CD14-positive monocyte (primary cell): ENCODE data around the gene ZNF248. TPM values are rescaled to one million over a fixed set of nuclear protein-coding genes. Genes with fewer than 3 reads are reported as not detected.

Experiments used
- DNase-seq, 3 donors: peaks; one replicate each; pipeline ENCODE4 v3.0.0-alpha.2; 2011 to 2022
- H2AFZ ChIP-seq: 2 replicates; pipeline ENCODE4 v1.6.0; 2012; ENCODE audit warnings: mild to moderate bottlenecking, low read depth, low read length, inconsistent platforms; ENCODE audit not compliant: insufficient read depth, poor library complexity, severe bottlenecking
- H3K27ac ChIP-seq, 2 donors: 1 replicate in 1 of 2; 2 replicates in 1 of 2; pipeline ENCODE4 v1.5.1; 2012 to 2013; ENCODE audit warnings: low read length in 2 of 2, control low read depth in 1 of 2, inconsistent platforms in 1 of 2, low read depth in 1 of 2, mild to moderate bottlenecking in 1 of 2
- H3K27me3 ChIP-seq, 2 donors: one replicate each; pipeline versions ENCODE4 v1.6.0 to v1.6.1; 2011 to 2013; ENCODE audit warnings: low read length in 2 of 2; ENCODE audit not compliant: control insufficient read depth in 2 of 2, insufficient read depth in 2 of 2
- H3K36me3 ChIP-seq, 2 donors: replicated peaks in 1 of 2; 1 replicate in 1 of 2; 2 replicates in 1 of 2; pipeline versions ENCODE4 v1.5.1 to v1.6.1; 2012 to 2013; ENCODE audit warnings: low read length in 2 of 2, control low read depth in 1 of 2, inconsistent platforms in 1 of 2, mild to moderate bottlenecking in 1 of 2; ENCODE audit not compliant: insufficient read depth in 2 of 2, control insufficient read depth in 1 of 2
- H3K4me1 ChIP-seq, 2 donors: 1 replicate in 1 of 2; 2 replicates in 1 of 2; pipeline versions ENCODE4 v1.5.1 to v1.6.1; 2012 to 2013; ENCODE audit warnings: low read length in 2 of 2, control low read depth in 1 of 2, inconsistent platforms in 1 of 2, mild to moderate bottlenecking in 1 of 2, moderate library complexity in 1 of 2; ENCODE audit not compliant: insufficient read depth in 2 of 2, control insufficient read depth in 1 of 2
- H3K4me2 ChIP-seq: replicated peaks from 2 replicates; pipeline ENCODE3; 2012; ENCODE audit warnings: low read length, moderate library complexity, mild to moderate bottlenecking; ENCODE audit not compliant: poor library complexity, severe bottlenecking; ENCODE audit errors: extremely low read depth
- H3K4me3 ChIP-seq, 3 experiments: fragments of 200-600 bp in 1 of 3; sonication (generic) in 1 of 3; replicated peaks in 1 of 3; 1 replicate in 2 of 3; 2 replicates in 1 of 3; pipeline ENCODE4 v1.5.1; 2011 to 2013; ENCODE audit warnings: low read length in 3 of 3, mild to moderate bottlenecking in 3 of 3, control low read depth in 2 of 3, low read depth in 2 of 3, inconsistent platforms in 1 of 3, moderate library complexity in 1 of 3
- H3K79me2 ChIP-seq: 2 replicates; pipeline ENCODE4 v1.6.0; 2012; ENCODE audit warnings: mild to moderate bottlenecking, control low read depth, inconsistent platforms, low read length, moderate library complexity; ENCODE audit not compliant: insufficient read depth
- H3K9ac ChIP-seq: 2 replicates; pipeline ENCODE4 v1.6.0; 2017; ENCODE audit warnings: low read length, mild to moderate bottlenecking; ENCODE audit not compliant: insufficient read depth, poor library complexity, severe bottlenecking
- H3K9me3 ChIP-seq, 2 donors: replicated peaks in 1 of 2; 1 replicate in 1 of 2; 2 replicates in 1 of 2; pipeline versions ENCODE4 v1.5.1 to v1.6.1; 2012 to 2013; ENCODE audit warnings: low read length in 2 of 2, control low read depth in 1 of 2; ENCODE audit not compliant: control insufficient read depth in 1 of 2, insufficient read depth in 1 of 2
- H4K20me1 ChIP-seq: 2 replicates; pipeline ENCODE4 v1.6.0; 2012; ENCODE audit warnings: mild to moderate bottlenecking, low read length, control low read depth, moderate library complexity; ENCODE audit not compliant: insufficient read depth
- H3K27ac Mint-ChIP-seq, 7 donors: one replicate each; pipeline ENCODE4 v1.8.0; 2020; ENCODE audit warnings: mild to moderate bottlenecking in 7 of 7, mixed read lengths in 7 of 7, moderate library complexity in 6 of 7, inconsistent platforms in 2 of 7
- H3K27me3 Mint-ChIP-seq, 3 donors: one replicate each; pipeline ENCODE4 v1.8.0; 2021 to 2022; ENCODE audit warnings: low read depth in 3 of 3, mild to moderate bottlenecking in 3 of 3, mixed read lengths in 3 of 3, moderate library complexity in 3 of 3, inconsistent platforms in 1 of 3
- H3K36me3 Mint-ChIP-seq, 2 donors: one replicate each; pipeline ENCODE4 v1.8.0; 2020; ENCODE audit warnings: mixed read lengths in 2 of 2, inconsistent platforms in 1 of 2, mild to moderate bottlenecking in 1 of 2
- H3K4me1 Mint-ChIP-seq: one replicate; pipeline ENCODE4 v1.8.0; 2020; ENCODE audit warnings: mild to moderate bottlenecking, mixed read lengths
- H3K4me3 Mint-ChIP-seq, 2 donors: one replicate each; pipeline ENCODE4 v1.8.0; 2020; ENCODE audit warnings: mild to moderate bottlenecking in 2 of 2, mixed read lengths in 2 of 2, moderate library complexity in 1 of 2
- H3K9me3 Mint-ChIP-seq, 7 donors: one replicate each; pipeline ENCODE4 v1.8.0; 2020 to 2022; ENCODE audit warnings: mixed read lengths in 7 of 7, mild to moderate bottlenecking in 6 of 7, moderate library complexity in 6 of 7, inconsistent platforms in 2 of 7
- WGBS: methylation state at CpG from one replicate; pipeline ENCODE4 v1.1.5; 2013; ENCODE audit warnings: missing lambda C conversion rate; ENCODE audit not compliant: insufficient coverage; 5-methylcytosine and 5-hydroxymethylcytosine counted together
- intact Hi-C, 2 donors: fragments of 100-400 bp; cut with micrococcal nuclease; formaldehyde crosslinking; loops; one replicate each; pipeline versions ENCODE4 v1.15.0 to v1.15.1; 2023
- polyA plus RNA-seq, 3 donors: library from polyadenylated mRNA; depleted of rRNA in 1 of 3; unstranded in 2 of 3; stranded (reverse) in 1 of 3; fragments of 300-500 nt in 2 of 3; fragments of >200 nt in 1 of 3; fragmentation: Illumina TruSeq in 2 of 3; gene quantifications; 1 replicate in 2 of 3; 2 replicates in 1 of 3; pipeline ENCODE4 v1.2.3, GENCODE V29; 2012 to 2021
- TF ChIP-seq, protein P1 (sequence below): fragments of 200-600 bp; IDR thresholded peaks from one replicate; pipeline ENCODE4 v1.8.0; 2022; ENCODE audit warnings: antibody characterized with exemption, mild to moderate bottlenecking

The ZNF248 gene
- polyA plus RNA-seq, 3 donors, result 0.44 to 2.2 (median 0.94) TPM

DNA sequence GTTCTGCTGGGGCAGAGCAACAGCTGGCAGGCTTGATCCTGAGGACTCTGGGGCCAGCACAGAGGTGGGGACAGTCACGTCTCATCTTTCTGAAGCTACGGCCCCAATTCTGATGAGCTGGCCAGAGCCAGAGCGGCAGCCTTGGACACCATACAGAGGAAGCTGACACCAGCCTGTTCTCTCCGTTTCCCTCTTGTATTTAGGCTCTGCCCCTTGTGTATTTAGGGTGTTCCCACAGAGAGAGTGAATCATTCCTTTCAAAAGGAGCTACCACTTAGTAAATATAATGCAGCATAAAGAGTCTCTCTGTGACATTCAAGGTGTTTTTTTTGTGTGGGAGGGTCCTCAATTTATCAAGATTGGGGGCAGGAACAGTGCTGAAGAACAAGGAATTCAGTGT, 109.2 kb downstream of the ZNF248 start:
- H3K9me3 ChIP-seq, result peaks cover 29 to 32% of the 10 kb centered on the region in 2 donors
- Mint-ChIP-seq H3K9me3 (peaks cover 6 to 26% (median 15%) of the 10 kb centered on the region in 7 donors), H3K27me3 (no peaks in the 10 kb centered on the region), H3K36me3 (no peaks in the 10 kb centered on the region), H3K4me3 (no peak overlapping the region), H3K27ac (no peak overlapping the region), H3K4me1 (no peaks in the 10 kb centered on the region)
- no peak for DNase-seq
- no peak overlapping the region for H3K27ac ChIP-seq
- H3K4me3 ChIP-seq, result no peak overlapping the region
- no peak overlapping the region for H3K4me2 ChIP-seq
- H3K4me1 ChIP-seq, result no peaks in the 10 kb centered on the region
- no peaks in the 10 kb centered on the region for H3K36me3 ChIP-seq
- TF ChIP-seq, protein P1, sequence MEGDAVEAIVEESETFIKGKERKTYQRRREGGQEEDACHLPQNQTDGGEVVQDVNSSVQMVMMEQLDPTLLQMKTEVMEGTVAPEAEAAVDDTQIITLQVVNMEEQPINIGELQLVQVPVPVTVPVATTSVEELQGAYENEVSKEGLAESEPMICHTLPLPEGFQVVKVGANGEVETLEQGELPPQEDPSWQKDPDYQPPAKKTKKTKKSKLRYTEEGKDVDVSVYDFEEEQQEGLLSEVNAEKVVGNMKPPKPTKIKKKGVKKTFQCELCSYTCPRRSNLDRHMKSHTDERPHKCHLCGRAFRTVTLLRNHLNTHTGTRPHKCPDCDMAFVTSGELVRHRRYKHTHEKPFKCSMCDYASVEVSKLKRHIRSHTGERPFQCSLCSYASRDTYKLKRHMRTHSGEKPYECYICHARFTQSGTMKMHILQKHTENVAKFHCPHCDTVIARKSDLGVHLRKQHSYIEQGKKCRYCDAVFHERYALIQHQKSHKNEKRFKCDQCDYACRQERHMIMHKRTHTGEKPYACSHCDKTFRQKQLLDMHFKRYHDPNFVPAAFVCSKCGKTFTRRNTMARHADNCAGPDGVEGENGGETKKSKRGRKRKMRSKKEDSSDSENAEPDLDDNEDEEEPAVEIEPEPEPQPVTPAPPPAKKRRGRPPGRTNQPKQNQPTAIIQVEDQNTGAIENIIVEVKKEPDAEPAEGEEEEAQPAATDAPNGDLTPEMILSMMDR, result no peak
- 96% methylated on average over 3 of the region's 4 CpGs for whole genome bisulfite sequencing
- H3K9ac ChIP-seq, result no peak overlapping the region
- no peaks in the 10 kb centered on the region for H3K79me2 ChIP-seq
- H2AFZ ChIP-seq, result no peak overlapping the region
- no peaks in the 10 kb centered on the region for H3K27me3 ChIP-seq
- H4K20me1 ChIP-seq, result no peaks in the 10 kb centered on the region
- intact Hi-C loops, result no loop called here

DNA sequence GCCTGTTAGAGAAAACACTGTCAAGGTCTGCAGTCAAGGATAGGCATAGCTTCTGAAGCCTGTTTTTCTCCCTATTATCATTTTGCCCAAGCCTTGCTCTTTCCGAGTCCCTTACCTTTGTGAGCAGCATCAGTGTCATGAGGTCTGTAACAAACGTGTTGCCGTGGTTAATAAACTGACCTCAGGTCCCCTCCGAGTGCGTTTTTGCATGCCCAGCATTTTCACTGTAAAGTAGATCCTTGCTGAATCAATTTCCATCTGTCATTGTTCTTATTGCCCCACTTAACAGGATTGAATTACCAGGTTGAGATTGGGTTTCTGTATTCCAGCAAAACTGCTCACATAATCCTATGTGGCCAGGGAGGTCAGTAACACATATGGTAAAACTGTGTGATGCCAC, 110.3 kb downstream of the ZNF248 start:
- Mint-ChIP-seq H3K9me3 (peaks cover 6 to 34% (median 13%) of the 10 kb centered on the region in 7 donors), H3K27ac (no peak overlapping the region), H3K4me3 (no peak overlapping the region), H3K4me1 (no peaks in the 10 kb centered on the region), H3K36me3 (no peaks in the 10 kb centered on the region), H3K27me3 (no peaks in the 10 kb centered on the region)
- no peak overlapping the region for H3K4me3 ChIP-seq
- no peak for DNase-seq
- H4K20me1 ChIP-seq, result no peaks in the 10 kb centered on the region
- H3K27me3 ChIP-seq, result no peaks in the 10 kb centered on the region
- 86% methylated on average over 4 of the region's 5 CpGs for WGBS
- no peaks in the 10 kb centered on the region for H3K36me3 ChIP-seq
- H3K9ac ChIP-seq, result no peak overlapping the region
- H3K4me1 ChIP-seq, result no peaks in the 10 kb centered on the region
- H3K27ac ChIP-seq, result no peak overlapping the region
- H2AFZ ChIP-seq, result no peak overlapping the region
- TF ChIP-seq, protein P1, result no peak
- H3K4me2 ChIP-seq, result no peak overlapping the region
- H3K9me3 ChIP-seq, result peaks cover 29 to 33% of the 10 kb centered on the region in 2 donors
- H3K79me2 ChIP-seq, result no peaks in the 10 kb centered on the region
- intact Hi-C loops, result no loop called here
